Heart left ventricle (tissue), 16 donors: ENCODE results near the gene CSRNP2. TPM values are rescaled to one million over a fixed set of nuclear protein-coding genes. Genes with fewer than 3 reads are reported as not detected.
A peak's percentile ranks its signal among the peaks of the same experiment; 100 is the strongest.

Source experiments
- ATAC-seq, 4 donors: fragments of 200-7000 bp; cut with Tn5 transposase; one replicate each; pipeline ENCODE4 v1.9.1; 2020 to 2022; ENCODE audit warnings: moderate library complexity in 4 of 4, mild to moderate bottlenecking in 3 of 4, moderate number of reproducible peaks in 1 of 4
- DNase-seq, 5 donors: peaks; one replicate each; pipeline ENCODE4 v3.0.0-alpha.2; 2020
- H3K27ac ChIP-seq, 12 donors: fragments of 200-600 bp; sonication (generic) in 4 of 12; one replicate each; pipeline versions ENCODE4 v1.5.0 to v1.8.0; 2016 to 2022; ENCODE audit warnings: mild to moderate bottlenecking in 2 of 12
- H3K27me3 ChIP-seq, 9 donors: fragments of 200-600 bp; sonication (generic) in 2 of 9; one replicate each; pipeline versions ENCODE4 v1.5.1 to v1.8.0; 2016 to 2022; ENCODE audit warnings: mild to moderate bottlenecking in 3 of 9
- H3K36me3 ChIP-seq, 9 donors: fragments of 200-600 bp; sonication (generic) in 2 of 9; one replicate each; pipeline versions ENCODE4 v1.5.0 to v1.8.0; 2018 to 2022; ENCODE audit warnings: mild to moderate bottlenecking in 2 of 9
- H3K4me1 ChIP-seq, 12 donors: fragments of 200-600 bp; sonication (generic) in 4 of 12; one replicate each; pipeline versions ENCODE4 v1.5.0 to v1.8.0; 2016 to 2022; ENCODE audit warnings: mild to moderate bottlenecking in 3 of 12
- H3K4me3 ChIP-seq, 12 donors: fragments of 200-600 bp; sonication (generic) in 4 of 12; one replicate each; pipeline versions ENCODE4 v1.5.0 to v1.8.0; 2017 to 2022; ENCODE audit warnings: mild to moderate bottlenecking in 9 of 12, moderate library complexity in 4 of 12
- H3K9me3 ChIP-seq, 12 donors: fragments of 200-600 bp; sonication (generic) in 4 of 12; one replicate each; pipeline versions ENCODE4 v1.5.0 to v1.8.0; 2016 to 2022; ENCODE audit warnings: mild to moderate bottlenecking in 1 of 12
- CTCF ChIP-seq, 12 donors: fragments of 200-600 bp; sonication (generic) in 4 of 12; IDR thresholded peaks; one replicate each; pipeline versions ENCODE4 v1.5.0 to v1.8.0; 2018 to 2022; ENCODE audit warnings: antibody characterized with exemption in 12 of 12, mild to moderate bottlenecking in 5 of 12
- POLR2A ChIP-seq, 2 donors: fragments of 450-650 bp; IDR thresholded peaks; one replicate each; pipeline ENCODE4 v1.6.1; 2017; ENCODE audit warnings: antibody characterized with exemption in 2 of 2, mild to moderate bottlenecking in 2 of 2, moderate library complexity in 2 of 2
- WGBS, 4 donors: extraction: QIAGEN DNeasy Blood & Tissue Kit in 2 of 4; methylation state at CpG; one replicate each; pipeline versions ENCODE4 v1.1.5 to v1.1.7; 2013 to 2018; 5-methylcytosine and 5-hydroxymethylcytosine counted together
- intact Hi-C, 10 donors: fragments of 100-400 bp; cut with DNase I; formaldehyde crosslinking; loops; one replicate each; pipeline versions ENCODE4 v1.11.1 to v1.14.2; 2022
- polyA plus RNA-seq, 2 donors: library from polyadenylated mRNA; stranded (reverse); fragments of 200-250 nt; gene quantifications; one replicate each; pipeline ENCODE4 v1.2.3, GENCODE V29; 2013
- total RNA-seq, 9 donors: library from RNA; depleted of rRNA in 2 of 9; stranded (reverse); fragments of >200 nt in 2 of 9; fragmentation: NEBNext Ultra II Directional in 3 of 9; extraction: Animal tissue kit (Norgen Biotek cat#: 25700) in 3 of 9; gene quantifications; one replicate each; pipeline versions ENCODE4 v1.1.0 to v1.2.4, GENCODE V29; 2016 to 2023
- donor health status: ischemic (EF 13 %, LVEDD 7.1; RV severe dilation, severe dysfunction).
- donor health status: healthy with polysubstance abuse.
- donor health status: DM: no; HTN: yes; CAD: no.
- donor health status: DM: no; HTN: no; CAD: no.
- donor health status: ischemic (EF 25% LVEDD 6.9; RV normal size, moderate dysfunction).
- donor health status: ischemic (EF 25% LVEDD 5.7; RV mildly dilated, moderate dysfunction).
- donor health status: healthy.
- donor health status: DM: yes; HTN: yes; CAD: no.
- donor health status: ischemic (EF 35%, LVEDD 5.7; RV mildly dilated, moderate dysfunction).
- donor health status: nonischemic (EF 11% LVEDD 7.7; RV severe dilation, severe dysfunction).
- donor health status: DM: yes; HTN: yes; CAD: no.
- donor health status: PGD.
- donor health status: ischemic (EF 29% LVEDD 5.4; RV normal size, mild dysfunction).
- donor health status: nonischemic (EF 23%, LVEDD 6.1; RV moderate dilation, normal function).

CSRNP2 gene
- total and polyA plus RNA-seq, 11 donors: 10.0 to 25.7 (median 18.5) TPM

GRCh38 chr12:51070004-51070403 is 13.4 kb downstream of the CSRNP2 start:
- Histone ChIP-seq H3K27me3 (no peaks in the 10 kb centered on the region), H3K36me3 (peaks cover 7 to 98% (median 92%) of the 10 kb centered on the region in 9 donors), H3K9me3 (no peaks in the 10 kb centered on the region), H3K27ac (no peak overlapping the region), H3K4me3 (no peak overlapping the region), H3K4me1 (peaks cover 0 to 5% (median 0%) of the 10 kb centered on the region in 12 donors)
- 85 to 90% (median 87%) methylated on average over 3 of the region's 3 CpGs for WGBS, 4 donors
- DNase-seq: no peak
- intact Hi-C loops: no loop called here
- TF ChIP-seq POLR2A (IDR thresholded peaks at IDR 0.05) (no peak), CTCF (IDR thresholded peaks at IDR 0.05) (no peak)
- ATAC-seq: no peak

- Histone ChIP-seq H3K36me3 (peaks cover 7 to 99% (median 98%) of the 10 kb centered on the region in 9 donors), H3K4me1 (no peaks in the 10 kb centered on the region), H3K9me3 (no peaks in the 10 kb centered on the region), H3K27ac (no peak overlapping the region), H3K4me3 (no peak overlapping the region), H3K27me3 (no peaks in the 10 kb centered on the region)
- TF ChIP-seq CTCF (IDR thresholded peaks at IDR 0.05) (no peak), POLR2A (IDR thresholded peaks at IDR 0.05) (no peak)
- DNase-seq (no peak), ATAC-seq (peak in 1 of 4 donors; percentile 14)
- intact Hi-C loops: no loop called here
- WGBS, 4 donors: 64 to 72% (median 67%) methylated on average over 6 to 7 of the region's 7 CpGs
Measured at GRCh38 chr12:51067771-51068170, 15.6 kb downstream of the CSRNP2 start.

GRCh38 chr12:51067229-51067628 is 16.2 kb downstream of the CSRNP2 start:
- 89 to 94% (median 92%) methylated on average over 4 of the region's 4 CpGs for WGBS, 4 donors
- H3K4me3 ChIP-seq: no peak overlapping the region
- peak in 1 of 4 donors; percentile 25 for ATAC-seq
- no peak overlapping the region for H3K27ac ChIP-seq
- no peak for TF ChIP-seq POLR2A (IDR thresholded peaks at IDR 0.05)
- no peaks in the 10 kb centered on the region for H3K4me1 ChIP-seq
- no peaks in the 10 kb centered on the region for H3K9me3 ChIP-seq
- no peak for DNase-seq
- peaks cover 7 to 100% (median 98%) of the 10 kb centered on the region in 9 donors for H3K36me3 ChIP-seq
- no peaks in the 10 kb centered on the region for H3K27me3 ChIP-seq
- intact Hi-C loops: no loop called here

- Histone ChIP-seq H3K27me3 (no peaks in the 10 kb centered on the region), H3K36me3 (peaks cover 7 to 100% (median 98%) of the 10 kb centered on the region in 9 donors), H3K4me3 (no peak overlapping the region), H3K27ac (no peak overlapping the region), H3K4me1 (no peaks in the 10 kb centered on the region), H3K9me3 (no peaks in the 10 kb centered on the region)
- no peak for DNase-seq
- TF ChIP-seq POLR2A (IDR thresholded peaks at IDR 0.05): no peak
- no peak for TF ChIP-seq CTCF (IDR thresholded peaks at IDR 0.05)
- ATAC-seq: no peak
- 95 to 96% (median 96%) methylated on average over 5 of the region's 5 CpGs for WGBS, 4 donors
- intact Hi-C loops: no loop called here
Measured at GRCh38 chr12:51065530-51065929, 17.9 kb downstream of the CSRNP2 start.
